Stomach (tissue), 4 donors: ENCODE results near the gene RAD23A.

ENCODE experiments used
- POLR2AphosphoS5 ChIP-seq, 3 donors: sonication (generic); formaldehyde crosslinking; IDR thresholded peaks; one replicate each; pipeline ENCODE4 v1.6.1; 2016; ENCODE audit warnings: antibody characterized with exemption in 3 of 3
- TF ChIP-seq, protein P1 (sequence below), 7 experiments: fragments of 450-650 bp in 4 of 7; fragments of 200-600 bp in 3 of 7; sonication (generic) in 3 of 7; IDR thresholded peaks; one replicate each; pipeline ENCODE4 v1.5.1; 2016 to 2019; ENCODE audit warnings: antibody characterized with exemption in 7 of 7, control low read depth in 2 of 7, mild to moderate bottlenecking in 1 of 7

DNA sequence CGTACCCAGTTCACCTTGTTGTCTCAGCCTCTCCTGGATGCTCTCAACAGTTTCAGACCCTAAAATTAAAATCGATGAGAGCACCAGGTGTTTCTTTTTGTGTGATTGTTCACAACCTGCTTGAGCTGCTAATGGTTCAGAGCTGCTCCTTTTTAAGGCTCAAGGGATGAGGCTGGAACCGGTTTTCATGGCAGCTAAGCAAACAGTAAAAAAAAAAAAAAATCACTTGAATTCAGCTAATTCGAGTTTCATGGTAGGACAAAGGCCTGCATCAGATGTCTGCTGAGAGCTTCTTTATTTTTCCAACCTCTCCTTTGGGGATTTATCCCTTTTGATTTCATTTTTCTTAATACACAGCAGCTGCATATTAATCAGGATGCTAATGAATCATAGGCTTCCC is 33.1 kb upstream of the RAD23A start:
- TF ChIP-seq, protein P1, sequence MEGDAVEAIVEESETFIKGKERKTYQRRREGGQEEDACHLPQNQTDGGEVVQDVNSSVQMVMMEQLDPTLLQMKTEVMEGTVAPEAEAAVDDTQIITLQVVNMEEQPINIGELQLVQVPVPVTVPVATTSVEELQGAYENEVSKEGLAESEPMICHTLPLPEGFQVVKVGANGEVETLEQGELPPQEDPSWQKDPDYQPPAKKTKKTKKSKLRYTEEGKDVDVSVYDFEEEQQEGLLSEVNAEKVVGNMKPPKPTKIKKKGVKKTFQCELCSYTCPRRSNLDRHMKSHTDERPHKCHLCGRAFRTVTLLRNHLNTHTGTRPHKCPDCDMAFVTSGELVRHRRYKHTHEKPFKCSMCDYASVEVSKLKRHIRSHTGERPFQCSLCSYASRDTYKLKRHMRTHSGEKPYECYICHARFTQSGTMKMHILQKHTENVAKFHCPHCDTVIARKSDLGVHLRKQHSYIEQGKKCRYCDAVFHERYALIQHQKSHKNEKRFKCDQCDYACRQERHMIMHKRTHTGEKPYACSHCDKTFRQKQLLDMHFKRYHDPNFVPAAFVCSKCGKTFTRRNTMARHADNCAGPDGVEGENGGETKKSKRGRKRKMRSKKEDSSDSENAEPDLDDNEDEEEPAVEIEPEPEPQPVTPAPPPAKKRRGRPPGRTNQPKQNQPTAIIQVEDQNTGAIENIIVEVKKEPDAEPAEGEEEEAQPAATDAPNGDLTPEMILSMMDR (IDR thresholded peaks at IDR 0.05), result no peak
- no peak for TF ChIP-seq POLR2AphosphoS5 (IDR thresholded peaks at IDR 0.05)
